ENCODE measurements around the gene RAP1GAP.
A peak's percentile ranks its signal among the peaks of the same experiment; 100 is the strongest.

The RAP1GAP gene

DNA sequence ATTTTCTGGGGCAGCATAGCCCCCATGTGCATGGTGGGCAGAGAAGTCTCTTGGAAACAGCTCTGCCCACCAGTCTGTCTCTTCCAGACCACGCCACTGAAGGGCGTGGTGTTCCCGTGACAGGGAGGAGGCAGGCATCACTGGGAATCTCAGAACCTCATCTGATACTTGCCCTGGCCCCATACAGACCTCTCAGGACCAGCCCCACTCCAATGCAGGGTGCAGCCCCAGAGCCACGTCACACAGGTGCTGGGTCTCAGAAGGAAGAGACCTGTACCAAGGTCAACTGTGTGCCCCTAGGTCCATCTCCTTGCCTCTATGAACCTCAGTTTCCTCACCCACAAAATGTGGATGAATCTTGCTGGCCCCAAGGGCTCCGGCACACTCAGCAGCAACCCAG, 7.3 kb downstream of the RAP1GAP start:
- DNase-seq = no peak

DNA sequence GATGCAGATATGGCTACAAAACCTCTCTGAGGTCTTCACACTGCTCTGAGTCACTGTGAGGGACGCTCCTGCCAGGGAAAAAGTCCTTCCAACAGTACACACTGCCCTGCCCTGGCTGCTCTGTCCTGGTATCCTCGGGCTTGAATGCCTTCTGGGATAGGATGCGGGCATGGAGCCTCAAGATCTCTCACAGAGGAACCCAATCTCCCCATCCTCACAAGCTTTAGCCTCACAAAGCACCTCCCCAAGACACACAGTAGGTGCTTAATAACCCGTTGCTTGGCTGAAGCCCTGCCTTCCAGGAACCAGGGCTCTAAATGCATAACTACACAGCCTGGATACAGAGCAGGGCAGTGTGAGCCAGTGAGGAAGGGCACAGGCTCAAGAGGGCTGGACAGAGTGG, 9.2 kb downstream of the RAP1GAP start:
- DNase-seq = no peak

DNA sequence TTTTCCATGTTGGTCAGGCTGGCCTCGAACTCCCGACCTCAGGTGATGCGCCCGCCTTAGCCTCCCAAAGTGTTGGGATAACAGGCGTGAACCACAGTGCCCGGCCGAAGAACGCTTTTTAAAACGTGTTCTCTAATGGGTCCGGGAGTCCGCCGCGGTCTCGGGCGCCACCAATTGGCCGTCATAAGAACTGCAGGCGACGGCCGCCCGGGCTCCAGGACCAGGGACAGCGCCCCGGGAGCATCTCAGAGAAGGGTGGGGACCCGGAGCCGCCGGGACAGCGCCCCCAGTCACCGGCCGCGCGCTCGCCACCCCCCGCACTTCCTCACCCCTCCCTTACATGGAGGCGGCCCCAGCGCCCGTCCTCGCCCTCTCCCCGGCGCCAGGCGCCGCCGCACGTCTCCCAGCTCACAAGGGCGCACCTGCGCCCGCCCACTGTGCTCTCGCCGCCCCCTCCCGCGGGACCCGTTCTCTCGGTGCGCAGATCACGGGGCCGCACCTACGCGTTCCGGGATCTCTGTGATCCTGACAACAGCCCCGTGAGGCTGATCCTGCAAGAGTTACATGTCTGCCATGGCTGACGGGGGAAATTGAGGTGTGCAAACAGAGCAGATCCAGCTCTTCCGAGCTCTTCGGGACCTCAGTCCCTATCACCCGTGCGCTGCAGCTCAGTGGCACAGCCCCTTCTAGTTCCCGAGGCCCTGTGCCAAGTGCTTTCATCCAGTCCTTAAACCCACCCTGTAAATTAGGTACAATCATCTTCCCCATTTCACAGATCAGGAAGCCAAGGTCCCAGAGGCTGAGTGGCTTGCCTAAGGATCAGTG, 9.8 kb downstream of the RAP1GAP start:
- peak; percentile 18 for DNase-seq

DNA sequence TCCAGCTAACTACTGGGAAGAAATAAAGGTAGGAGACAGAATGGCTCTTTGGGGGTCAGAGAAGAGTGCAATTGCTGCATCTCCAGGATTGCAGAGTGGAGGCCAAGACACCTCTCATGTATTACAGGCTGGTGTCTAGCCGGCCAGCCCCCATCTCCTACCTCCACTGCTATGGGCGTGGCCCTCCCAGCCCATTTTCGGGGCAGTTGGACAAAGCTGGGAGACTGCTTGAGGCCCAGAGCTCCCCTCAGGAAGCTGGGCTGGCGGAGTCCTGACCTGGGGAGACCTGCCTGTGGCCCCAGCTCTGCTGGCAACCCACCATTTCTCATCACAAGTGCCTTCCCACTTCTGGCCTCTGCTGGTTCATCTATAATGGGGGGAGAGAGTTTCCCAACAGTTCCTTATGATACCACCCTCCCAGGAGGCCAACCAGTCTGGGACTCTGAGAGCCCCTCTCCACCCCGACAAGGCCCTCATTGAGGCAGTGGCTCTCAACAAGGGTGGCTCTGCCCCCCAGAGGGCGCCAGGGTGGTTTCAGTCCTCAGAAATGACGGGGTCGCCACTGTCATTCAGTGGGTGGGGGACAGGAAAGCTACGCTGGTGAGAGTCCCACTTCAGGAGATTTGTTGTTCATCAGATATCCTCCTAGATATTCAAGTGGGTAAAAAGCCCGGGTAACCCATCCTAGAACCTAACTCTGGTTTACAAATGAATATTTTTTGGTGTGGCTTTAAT, 11.5 kb downstream of the RAP1GAP start:
- DNase-seq = no peak

DNA sequence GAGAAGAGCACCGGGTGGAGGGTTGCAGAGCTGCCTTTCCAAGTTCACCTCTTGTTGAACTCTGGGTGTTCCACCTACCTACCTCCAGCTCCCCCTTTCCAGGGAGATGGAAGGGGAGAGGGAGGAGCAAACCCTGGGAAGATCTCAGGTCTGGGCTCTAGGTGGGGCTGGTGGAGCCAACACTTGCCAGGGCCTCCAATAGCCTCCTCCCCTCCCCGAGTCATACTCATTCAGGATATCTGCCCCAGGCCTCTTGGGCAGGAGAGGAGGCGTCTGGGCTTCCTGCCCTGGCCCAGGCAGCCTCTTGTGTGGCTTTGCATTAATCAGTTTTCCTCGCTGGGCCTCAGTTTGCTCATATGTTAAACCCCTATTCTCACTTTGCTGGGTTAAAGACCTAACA, 13.4 kb downstream of the RAP1GAP start:
- no peak for DNase-seq

DNA sequence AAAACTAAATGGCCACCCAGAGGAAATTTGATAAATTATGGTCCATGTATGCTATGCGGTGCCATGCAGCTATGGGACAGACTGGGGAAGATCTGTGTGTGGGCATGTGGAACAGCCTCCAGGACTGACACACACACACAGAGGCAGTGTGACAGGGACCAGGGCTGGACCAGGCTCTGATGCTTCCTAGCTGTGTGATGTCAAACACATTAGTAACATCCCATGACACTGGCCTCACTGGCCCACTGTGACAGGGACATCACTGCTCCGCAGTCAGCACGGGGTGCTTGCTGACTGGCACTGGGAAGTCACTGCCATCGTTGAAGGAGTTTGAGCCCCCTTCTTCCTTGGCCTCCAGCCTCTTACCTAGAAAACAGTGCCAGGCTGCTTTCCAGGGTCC, 13.9 kb downstream of the RAP1GAP start:
- DNase-seq = no peak

DNA sequence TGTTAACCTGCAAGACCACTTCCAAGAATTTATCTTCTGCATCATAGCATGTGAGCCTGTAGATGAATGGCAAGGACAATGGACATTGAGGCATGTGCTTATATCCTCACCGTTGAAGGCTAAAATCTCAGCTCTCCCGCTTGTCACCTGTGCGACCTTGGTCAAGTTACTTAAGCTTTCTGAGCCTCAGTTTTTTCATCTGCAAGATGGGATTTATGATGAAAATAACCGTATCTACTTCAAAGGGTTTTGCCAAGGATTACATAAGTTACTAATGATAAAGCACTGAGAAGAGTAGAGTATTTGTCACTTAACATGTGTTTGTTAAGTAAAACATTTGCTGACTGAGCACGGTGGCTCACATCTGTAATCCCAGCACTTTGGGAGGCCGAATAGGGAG, 14.9 kb downstream of the RAP1GAP start:
- DNase-seq = no peak

DNA sequence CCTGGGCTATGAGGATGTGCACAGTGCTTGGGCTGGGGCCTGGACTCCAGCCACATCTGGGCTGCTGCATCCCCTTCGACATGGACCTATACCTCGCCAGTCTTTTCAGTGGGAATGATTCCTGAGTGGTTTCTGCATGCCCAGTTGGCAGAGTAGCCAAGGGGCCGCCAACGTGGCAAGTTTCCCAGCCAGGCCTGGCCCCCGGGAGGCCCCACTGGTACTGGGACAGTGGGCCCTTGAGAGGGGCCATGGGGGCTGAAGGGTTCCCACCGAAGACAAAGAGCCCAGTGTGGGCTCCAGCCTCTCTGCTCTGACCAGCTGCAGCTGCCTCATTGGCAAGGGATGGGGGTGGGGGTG, 15.4 kb downstream of the RAP1GAP start:
- DNase-seq = no peak

DNA sequence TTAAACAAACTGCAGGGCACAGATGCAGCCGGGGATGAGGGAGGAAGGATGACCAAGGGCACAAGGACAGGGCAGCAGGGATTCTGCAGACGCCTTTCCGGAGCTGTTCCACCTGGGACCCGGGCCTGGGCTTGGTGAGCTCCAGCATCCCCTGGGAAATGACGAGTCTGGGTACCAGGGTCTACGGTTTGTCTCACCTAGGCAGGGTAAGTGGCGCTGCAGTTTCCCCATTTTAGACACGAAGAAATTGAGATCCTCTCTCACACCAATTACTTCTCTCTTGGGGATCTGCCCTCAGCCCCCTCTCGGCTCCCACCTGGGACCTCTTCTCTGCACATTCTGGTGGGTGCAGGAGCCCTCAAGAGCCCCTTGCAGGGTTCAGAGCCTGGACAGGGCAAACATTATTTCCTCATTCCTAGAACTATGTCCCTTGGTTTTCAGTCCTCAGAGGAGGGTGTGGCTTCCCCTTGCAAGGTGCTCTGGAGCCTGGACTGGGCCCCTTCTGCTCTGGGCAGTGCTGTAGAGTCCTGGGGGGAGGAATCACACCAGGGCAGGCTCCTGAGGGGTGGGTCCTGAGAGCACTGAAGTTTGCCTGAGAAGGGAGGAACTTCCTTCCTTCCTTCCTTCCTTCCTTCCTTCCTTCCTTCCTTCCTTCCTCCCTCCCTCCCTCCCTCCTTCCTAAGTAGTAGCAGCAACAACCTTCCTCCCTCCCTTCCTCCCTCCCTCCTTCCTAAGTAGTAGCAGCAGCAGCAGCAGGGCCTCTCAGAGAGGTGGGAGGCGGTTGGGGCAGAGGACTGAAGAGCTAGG, 16.0 kb downstream of the RAP1GAP start:
- no peak for DNase-seq

DNA sequence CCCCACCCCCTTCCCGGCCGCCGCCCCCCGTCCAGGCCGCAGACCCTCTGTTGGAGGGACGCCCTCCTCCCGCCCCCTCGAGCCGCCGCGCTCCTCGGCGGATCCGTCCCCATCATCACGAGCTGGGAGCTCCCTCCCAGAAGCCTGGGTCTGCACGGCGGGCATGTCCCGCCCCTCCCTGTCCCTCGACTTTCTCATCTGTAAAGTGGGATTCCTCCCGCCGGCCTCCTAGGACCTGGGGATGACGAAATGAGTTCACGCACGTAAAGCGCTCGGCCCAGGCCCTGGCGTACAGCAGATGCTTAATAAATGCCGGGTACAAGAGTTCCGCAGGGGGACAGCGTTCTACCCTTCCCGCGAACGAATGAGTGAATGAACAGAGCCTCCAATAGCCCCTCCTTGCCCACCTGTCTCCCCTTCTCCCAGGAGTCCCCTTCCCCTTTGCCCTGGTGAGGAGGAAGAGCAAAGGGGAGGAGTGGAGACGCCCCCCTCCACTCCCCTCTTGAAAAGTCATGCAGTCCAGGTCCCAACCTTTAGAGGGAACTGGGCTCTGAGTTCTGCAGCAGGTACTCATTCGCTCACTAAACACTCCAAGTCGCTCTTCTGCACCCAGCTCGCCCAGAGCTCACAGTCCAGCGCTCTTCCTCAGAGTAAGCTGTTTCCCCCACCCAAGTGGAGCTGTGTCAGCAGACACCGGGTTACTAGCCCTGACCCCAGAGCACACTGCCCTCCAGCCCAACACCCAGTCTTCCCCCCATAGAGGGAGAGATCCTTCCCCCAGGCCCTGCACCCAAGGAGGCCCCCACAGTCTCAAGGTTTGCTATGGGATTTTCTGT, 16.8 kb downstream of the RAP1GAP start:
- DNase-seq = no peak

DNA sequence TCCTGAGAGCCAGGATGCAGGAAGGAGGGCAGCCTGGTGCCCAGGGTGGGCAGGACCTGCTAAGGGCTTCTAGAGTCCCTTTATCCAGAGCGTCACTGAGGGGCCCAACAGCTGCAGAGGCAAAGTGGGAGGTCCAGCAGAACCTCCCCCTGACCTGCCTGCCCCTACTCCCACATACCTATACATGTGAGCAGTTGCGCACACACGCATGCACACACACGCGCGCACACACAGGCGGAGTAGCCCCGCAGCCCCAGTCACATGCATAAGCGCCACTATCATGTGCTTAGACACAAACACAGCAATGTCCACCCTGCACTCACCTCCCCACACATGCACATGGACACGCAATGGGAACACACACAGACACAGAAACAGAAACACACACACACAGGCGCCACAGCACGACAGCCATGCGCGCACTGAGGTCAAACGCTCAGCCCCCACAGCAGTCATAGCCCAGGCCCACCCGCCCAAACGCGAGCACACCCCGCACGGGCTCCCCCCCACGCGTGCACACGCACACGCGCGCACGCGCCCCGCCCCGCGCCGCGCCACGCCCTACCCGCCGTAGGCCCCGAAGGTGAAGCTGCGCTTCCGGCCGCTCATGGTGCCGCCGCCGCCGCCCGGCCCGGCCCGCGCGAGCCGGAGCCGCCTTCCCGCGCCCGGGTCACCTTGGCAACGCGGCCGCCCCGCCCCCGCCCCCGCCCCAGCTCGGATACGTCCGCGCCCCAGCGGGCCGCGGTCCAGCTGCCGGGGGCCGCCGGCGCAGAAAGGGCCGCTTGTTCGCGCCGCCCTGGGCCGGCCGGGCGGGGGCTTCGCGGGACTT, 17.7 kb downstream of the RAP1GAP start:
- no peak for DNase-seq

DNA sequence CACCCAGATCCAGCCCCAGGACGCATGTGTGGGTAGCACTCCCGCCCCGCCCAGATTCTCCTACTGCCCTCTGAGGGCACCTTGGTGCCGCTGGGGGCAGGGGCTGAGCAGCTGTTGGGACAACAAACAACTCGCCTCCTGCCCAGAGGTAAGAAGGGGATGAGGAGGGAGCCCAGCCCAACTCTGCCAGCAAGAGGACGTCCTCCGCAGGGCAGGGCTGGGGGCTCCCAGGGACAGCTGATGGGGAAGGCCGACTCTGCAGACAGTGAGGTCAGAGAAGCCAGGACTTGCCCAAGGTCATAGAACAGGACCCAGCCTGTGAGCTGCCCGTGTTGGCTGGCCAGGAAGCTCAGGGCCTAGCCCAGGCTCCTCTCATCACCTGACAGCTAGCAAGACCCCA, 18.8 kb downstream of the RAP1GAP start:
- no peak for DNase-seq

DNA sequence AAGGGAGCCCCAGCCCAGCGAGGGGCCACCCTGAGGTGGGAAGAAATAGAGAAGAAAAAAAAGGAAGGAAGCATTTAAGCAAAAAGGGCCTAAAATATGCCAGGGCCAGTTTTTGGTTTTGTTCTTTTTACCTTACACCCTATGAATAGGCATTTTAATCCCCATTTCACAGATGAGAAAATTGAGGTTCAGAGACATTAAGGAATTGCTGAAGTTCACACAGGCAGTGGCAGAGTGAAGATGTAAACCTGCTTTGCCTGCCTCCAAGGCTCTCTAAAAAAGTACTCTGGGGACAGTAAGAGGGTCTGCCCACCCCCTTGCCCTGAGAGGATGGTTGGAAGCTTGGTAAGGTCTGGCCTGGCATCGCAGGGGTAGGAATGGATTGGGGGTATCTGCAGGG, 19.8 kb downstream of the RAP1GAP start:
- no peak for DNase-seq

DNA sequence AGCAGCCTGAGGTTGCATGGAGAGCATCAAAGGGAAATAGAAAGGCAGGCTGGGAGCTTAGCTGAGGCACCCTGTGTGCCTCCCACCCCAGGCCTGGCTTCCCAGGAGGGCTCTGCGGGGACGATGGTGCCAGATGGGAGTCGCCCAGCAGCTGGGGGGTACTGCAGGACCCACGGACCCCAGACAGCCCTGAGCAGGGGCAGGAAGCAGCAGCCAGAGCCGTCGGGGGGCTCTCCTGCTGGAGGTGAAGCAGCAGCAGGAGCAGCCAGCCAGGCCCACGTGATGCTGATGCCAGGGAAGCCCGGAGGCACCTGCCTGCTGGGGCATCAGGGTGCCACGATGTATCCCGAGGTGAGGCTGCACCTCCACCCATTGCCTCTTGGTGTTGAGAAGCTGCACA, 20.4 kb downstream of the RAP1GAP start:
- DNase-seq = no peak

DNA sequence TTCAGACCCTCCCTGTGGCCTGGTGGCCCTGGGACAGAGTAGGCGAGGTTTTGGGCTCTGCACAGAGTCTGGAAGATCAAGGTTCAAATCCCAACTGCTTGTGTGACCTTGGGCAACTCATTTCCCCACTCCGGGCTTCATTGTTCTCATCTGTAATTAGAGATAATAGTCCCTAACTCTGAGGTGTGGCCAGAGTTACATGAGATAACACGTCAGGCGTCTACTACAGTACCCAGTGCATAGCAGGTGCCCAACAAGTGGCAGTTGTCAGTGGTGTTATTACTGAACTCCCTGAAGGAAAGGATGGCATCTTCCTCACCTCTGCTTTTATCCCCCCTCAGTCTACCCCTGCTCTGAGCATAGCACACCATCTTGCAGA, 20.8 kb downstream of the RAP1GAP start:
- DNase-seq = no peak

DNA sequence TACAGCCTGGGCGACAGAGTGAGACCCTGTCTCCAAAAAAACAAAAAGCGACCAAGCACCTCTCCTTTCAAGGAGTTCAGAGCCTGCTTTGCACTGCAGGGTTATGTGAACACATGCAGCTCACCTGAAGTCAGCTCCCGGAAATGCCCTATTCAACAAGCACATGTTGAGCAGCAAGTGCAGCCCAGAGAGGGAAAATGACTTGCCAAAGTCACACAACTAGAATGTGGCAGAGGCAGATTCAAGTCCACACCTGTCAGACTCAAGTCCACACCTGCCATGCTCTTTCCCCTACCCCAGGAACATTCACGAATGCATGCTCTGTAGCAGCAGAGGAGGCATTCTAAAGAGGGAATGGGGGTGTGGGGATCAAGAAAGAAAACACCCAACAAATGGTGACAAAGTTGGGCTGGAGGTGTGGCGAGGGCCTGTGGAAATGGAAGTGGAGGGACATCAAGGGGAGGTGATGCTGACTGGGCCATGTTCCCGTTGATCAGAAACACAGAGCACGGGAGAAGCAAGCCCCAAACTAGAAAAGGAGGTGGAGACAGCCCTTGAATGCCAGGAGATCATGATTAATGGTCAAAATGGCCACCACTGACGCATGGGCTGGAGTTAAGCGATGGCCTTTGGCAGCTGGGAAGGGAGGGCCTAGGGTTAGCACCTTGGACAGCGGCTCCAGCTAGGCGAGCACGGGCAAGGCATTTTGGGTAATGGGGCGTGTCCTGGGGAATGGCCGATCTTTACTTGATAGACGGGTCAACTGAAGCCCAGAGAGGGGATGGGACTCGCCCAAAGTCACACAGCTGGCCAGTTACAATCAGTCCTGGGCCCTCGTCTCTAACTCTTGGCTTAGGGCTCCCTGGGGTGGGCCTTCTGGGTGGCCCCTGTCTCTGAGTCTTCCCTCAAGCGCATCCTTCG, 21.5 kb downstream of the RAP1GAP start:
- no peak for DNase-seq

DNA sequence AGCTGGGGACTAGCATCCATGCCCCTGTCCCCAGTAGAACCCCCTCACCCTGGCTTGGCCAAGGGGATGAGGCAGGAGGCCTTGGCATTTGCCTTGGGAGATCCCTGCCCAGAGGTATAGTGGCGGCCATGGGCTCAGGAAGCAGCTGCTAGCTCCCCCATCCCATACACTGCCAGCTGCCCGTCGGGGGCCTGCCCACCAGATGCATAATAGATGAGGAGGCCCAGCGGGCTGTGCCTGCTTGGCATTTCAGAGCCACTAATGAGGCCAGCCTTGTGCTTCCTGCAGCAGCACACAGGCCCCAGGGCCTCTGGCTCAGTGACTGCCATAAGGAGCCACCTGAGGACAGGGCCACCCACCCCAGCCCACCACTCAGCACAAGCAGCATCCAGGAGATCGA, 23.6 kb downstream of the RAP1GAP start:
- DNase-seq = no peak

DNA sequence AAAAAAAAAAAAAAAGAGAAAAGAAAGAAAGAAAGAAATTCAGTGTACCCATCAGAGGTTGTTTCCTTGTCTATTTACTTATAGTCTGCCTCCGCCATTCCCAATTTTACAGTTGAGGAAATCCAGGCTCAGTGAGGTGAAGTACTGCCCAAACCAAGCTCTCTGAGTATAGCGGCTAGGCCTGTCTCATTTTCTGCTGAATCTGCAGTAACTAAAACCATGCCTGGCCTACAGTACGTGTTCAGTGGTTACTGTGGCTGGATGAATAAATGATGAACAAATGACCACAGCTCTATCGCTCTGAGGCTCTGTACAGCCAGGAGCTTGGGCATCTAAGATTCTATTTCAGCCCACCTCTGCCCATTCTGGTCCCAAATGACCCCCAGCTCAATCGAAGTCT, 24.3 kb downstream of the RAP1GAP start:
- no peak for DNase-seq

DNA sequence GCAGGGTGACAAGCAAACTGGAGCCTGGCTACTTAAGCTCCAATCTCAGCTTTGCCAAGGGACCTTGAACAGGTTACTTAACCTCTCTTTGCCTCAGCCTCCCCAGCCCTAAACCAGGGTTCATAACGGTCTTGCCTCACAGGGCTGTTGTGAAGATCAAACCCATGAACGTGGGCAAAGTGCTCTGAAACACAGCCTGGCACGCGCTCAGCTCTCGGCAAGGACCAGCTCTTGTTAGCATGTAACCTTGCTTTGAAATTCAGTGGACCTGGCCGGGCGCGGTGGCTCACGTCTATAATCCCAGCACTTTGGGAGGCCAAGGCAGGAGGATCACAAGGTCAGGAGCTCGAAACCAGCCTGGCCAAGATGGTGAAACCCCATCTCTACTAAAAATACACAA, 24.8 kb downstream of the RAP1GAP start:
- no peak for DNase-seq

DNA sequence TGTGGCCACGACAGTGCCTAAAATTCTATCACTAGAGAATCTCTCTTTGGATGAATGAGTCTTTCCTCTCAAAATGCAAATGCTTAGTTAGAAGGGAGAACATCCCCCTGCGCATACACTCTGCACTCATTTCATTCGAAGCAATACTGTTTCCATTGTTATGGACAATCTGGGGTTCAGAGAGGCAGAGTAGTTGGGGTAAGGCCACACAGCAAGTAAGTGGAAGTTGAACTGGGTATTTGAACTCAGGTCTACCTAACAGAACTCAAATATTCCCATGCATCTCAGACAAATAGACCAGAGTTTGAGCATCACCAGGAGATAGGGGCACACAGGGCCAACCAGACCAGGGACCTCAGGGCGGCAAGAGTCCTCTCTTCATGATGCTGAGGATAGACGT, 25.5 kb downstream of the RAP1GAP start:
- no peak for DNase-seq

Measured in NCI-H446 treated with DMSO at 0.1 percent for 48 hours (cell line).